Transverse colon (tissue), 4 donors: Measurements from ENCODE around the gene LYSMD2. TPM values are rescaled to one million over a fixed set of nuclear protein-coding genes. Genes with fewer than 3 reads are reported as not detected.

Experiments
- DNase-seq: peaks from one replicate; pipeline ENCODE4 v3.0.0-alpha.2; 2019
- H3K27ac ChIP-seq, 4 donors: fragments of 200-600 bp; sonication (generic); 2 replicates each; pipeline ENCODE4 v1.5.1; 2016 to 2018; ENCODE audit warnings: inconsistent platforms in 4 of 4
- H3K27me3 ChIP-seq: fragments of 200-600 bp; sonication (generic); 2 replicates; pipeline ENCODE4 v1.5.1; 2017; ENCODE audit warnings: inconsistent platforms
- H3K36me3 ChIP-seq, 4 donors: fragments of 200-600 bp; sonication (generic); 2 replicates each; pipeline ENCODE4 v1.5.1; 2017 to 2019; ENCODE audit warnings: inconsistent platforms in 4 of 4
- H3K4me1 ChIP-seq, 4 donors: fragments of 200-600 bp; sonication (generic); 2 replicates each; pipeline ENCODE4 v1.5.1; 2017 to 2020; ENCODE audit warnings: inconsistent platforms in 4 of 4
- H3K4me3 ChIP-seq, 4 donors: fragments of 200-600 bp; sonication (generic); 1 replicate in 1 of 4; 2 replicates in 3 of 4; pipeline versions ENCODE4 v1.5.1 to v1.6.1; 2017 to 2019; ENCODE audit warnings: inconsistent platforms in 4 of 4
- H3K9me3 ChIP-seq, 2 donors: fragments of 200-600 bp; sonication (generic); 2 replicates each; pipeline ENCODE4 v1.5.1; 2017 to 2019; ENCODE audit warnings: inconsistent platforms in 2 of 2
- EP300 ChIP-seq: sonication (generic); formaldehyde crosslinking; IDR thresholded peaks from one replicate; pipeline ENCODE4 v1.6.1; 2017; ENCODE audit warnings: antibody characterized with exemption, low read depth
- POLR2A ChIP-seq: fragments of 450-650 bp; IDR thresholded peaks from one replicate; pipeline ENCODE4 v1.6.1; 2016; ENCODE audit warnings: antibody characterized with exemption, mild to moderate bottlenecking, moderate library complexity
- POLR2AphosphoS5 ChIP-seq, 3 donors: sonication (generic); formaldehyde crosslinking; IDR thresholded peaks; one replicate each; pipeline ENCODE4 v1.6.1; 2016; ENCODE audit warnings: antibody characterized with exemption in 3 of 3
- WGBS, 2 donors: methylation state at CpG; one replicate each; pipeline ENCODE4 v1.1.5; 2018; ENCODE audit warnings: low coverage in 1 of 2; 5-methylcytosine and 5-hydroxymethylcytosine counted together
- in situ Hi-C, 4 donors: fragments of 200-750 bp; cut with MboI; loops; one replicate each; pipeline versions ENCODE4 v1.15.0 to v1.15.1; 2017; ENCODE audit warnings: low sequenced_read_pairs in 3 of 4, low pct_ligation_motif_present in 1 of 4, low pct_unique_long_range_greater_than_20kb in 1 of 4
- intact Hi-C: fragments of 100-400 bp; cut with DNase I; formaldehyde crosslinking; loops from one replicate; pipeline ENCODE4 v1.15.1; 2023; ENCODE audit warnings: low total_unique reads
- total RNA-seq, 4 donors: library from RNA; depleted of rRNA; stranded (reverse); fragments of >200 nt; gene quantifications; one replicate each; pipeline ENCODE4 v1.1.0, GENCODE V29; 2016
- TF ChIP-seq, protein P1 (sequence below), 5 experiments: fragments of 200-600 bp in 3 of 5; fragments of 450-650 bp in 2 of 5; sonication (generic) in 3 of 5; IDR thresholded peaks; 1 replicate in 2 of 5; 2 replicates in 3 of 5; pipeline ENCODE4 v1.5.1; 2016 to 2017; ENCODE audit warnings: antibody characterized with exemption in 5 of 5, inconsistent platforms in 3 of 5, mild to moderate bottlenecking in 2 of 5, moderate library complexity in 1 of 5

The LYSMD2 gene
- total RNA-seq, 4 donors from 2014 or later: 2.2 to 9.2 (median 4.4) TPM

DNA sequence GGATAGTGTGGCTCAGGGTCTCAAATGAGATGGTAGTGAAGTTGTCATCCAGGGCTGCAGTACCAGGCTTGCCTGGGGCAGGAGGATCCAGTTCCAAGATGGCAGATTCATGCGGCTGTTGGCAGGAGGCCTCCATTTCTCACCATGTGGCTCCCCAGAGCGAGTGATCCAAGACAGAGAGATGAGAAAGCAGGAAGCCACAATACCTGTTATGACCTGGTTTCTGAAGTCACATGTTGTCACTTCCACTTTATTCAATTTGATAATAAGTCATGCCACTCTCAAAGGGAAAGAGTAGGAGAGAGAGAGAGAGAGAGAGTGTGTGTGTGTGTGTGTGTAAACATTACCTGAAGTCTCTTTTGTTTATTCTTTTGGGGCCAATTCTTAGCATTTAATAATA, 44.1 kb upstream of the LYSMD2 start:
- WGBS, 2 donors: 100% methylated on average over 2 of the region's 2 CpGs; no CpG with 5 or more reads in 1 of the 2 donors
- in situ Hi-C loops (loop anchor here in 1 of 4 donors (5.0 kb wide), 1 partner anchor 129 kb away; no protein-coding TSS in a partner anchor), intact Hi-C loops (no loop called here)
- no peak overlapping the region for H3K4me3 ChIP-seq
- H3K27ac ChIP-seq: no peak overlapping the region
- TF ChIP-seq, protein P1, sequence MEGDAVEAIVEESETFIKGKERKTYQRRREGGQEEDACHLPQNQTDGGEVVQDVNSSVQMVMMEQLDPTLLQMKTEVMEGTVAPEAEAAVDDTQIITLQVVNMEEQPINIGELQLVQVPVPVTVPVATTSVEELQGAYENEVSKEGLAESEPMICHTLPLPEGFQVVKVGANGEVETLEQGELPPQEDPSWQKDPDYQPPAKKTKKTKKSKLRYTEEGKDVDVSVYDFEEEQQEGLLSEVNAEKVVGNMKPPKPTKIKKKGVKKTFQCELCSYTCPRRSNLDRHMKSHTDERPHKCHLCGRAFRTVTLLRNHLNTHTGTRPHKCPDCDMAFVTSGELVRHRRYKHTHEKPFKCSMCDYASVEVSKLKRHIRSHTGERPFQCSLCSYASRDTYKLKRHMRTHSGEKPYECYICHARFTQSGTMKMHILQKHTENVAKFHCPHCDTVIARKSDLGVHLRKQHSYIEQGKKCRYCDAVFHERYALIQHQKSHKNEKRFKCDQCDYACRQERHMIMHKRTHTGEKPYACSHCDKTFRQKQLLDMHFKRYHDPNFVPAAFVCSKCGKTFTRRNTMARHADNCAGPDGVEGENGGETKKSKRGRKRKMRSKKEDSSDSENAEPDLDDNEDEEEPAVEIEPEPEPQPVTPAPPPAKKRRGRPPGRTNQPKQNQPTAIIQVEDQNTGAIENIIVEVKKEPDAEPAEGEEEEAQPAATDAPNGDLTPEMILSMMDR (IDR thresholded peaks at IDR 0.05): no peak
- TF ChIP-seq POLR2A (no peak), EP300 (no peak)
- H3K4me1 ChIP-seq: peaks cover 0 to 5% (median 0%) of the 10 kb centered on the region in 4 donors
- H3K9me3 ChIP-seq: no peaks in the 10 kb centered on the region
- no peak for DNase-seq
- no peaks in the 10 kb centered on the region for H3K27me3 ChIP-seq
- H3K36me3 ChIP-seq: peaks cover 0 to 7% (median 0%) of the 10 kb centered on the region in 4 donors

DNA sequence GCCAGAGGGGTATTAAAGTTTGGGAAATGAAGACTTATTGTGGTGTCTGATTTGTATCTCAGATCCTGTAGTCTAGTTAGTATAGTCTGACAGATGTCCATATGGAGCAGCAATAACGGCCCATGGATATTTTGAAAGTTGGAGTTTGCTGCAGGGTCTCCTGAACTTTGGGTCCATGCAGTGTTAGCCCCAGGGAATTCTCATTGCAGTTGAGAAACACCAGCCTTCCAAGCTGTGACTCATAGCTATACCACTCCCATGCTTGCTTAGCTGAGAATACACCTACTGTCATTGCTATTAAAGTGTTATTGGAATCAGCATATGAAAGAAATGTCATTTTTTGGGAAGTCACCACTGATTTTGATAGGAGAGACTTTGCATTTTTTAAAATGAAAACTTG, 43.2 kb upstream of the LYSMD2 start:
- intact Hi-C loops: no loop called here
- no peak overlapping the region for H3K4me3 ChIP-seq
- no peaks in the 10 kb centered on the region for H3K27me3 ChIP-seq
- DNase-seq: no peak
- H3K36me3 ChIP-seq: peaks cover 0 to 5% (median 0%) of the 10 kb centered on the region in 4 donors
- no peak for TF ChIP-seq EP300
- no peak for TF ChIP-seq POLR2A
- no peak for TF ChIP-seq POLR2AphosphoS5 (IDR thresholded peaks at IDR 0.05)
- WGBS, 2 donors: 86 to 97% methylated on average over 1 of the region's 1 CpG
- in situ Hi-C loops: loop anchor here in 1 of 4 donors (5.0 kb wide), 1 partner anchor 128 kb away; no protein-coding TSS in a partner anchor
- no peaks in the 10 kb centered on the region for H3K9me3 ChIP-seq
- no peak overlapping the region for H3K27ac ChIP-seq
- H3K4me1 ChIP-seq: peaks cover 0 to 12% (median 0%) of the 10 kb centered on the region in 4 donors

DNA sequence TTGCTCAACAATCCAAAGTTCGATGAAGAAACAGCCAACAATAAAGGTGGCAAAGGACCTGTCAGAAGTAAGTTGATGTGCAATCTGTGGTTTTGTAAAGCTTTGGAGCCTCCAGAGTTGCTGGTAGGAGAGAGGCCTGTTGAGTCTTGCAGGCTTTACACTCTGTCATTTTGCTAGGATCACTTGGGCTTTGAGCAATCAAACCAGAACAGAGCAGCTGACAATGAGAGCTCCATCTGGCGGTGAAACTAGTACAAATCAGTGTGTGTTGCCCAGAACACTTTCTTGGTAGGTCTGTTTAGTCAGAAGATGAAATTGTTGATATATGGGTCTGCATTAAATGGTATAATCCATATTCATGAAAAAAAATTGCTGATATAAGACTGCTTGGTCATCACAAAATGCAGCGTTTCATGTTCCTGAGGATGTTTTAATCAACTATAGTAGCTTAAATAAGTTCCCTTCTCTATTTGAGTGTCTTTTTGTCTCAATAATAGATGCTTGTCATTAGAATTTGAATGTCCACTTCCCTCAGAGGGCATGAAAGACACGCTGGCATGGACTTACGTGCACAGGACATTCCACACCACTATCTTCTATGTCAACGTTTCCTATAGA, 39.6 kb upstream of the LYSMD2 start:
- no peaks in the 10 kb centered on the region for H3K36me3 ChIP-seq

DNA sequence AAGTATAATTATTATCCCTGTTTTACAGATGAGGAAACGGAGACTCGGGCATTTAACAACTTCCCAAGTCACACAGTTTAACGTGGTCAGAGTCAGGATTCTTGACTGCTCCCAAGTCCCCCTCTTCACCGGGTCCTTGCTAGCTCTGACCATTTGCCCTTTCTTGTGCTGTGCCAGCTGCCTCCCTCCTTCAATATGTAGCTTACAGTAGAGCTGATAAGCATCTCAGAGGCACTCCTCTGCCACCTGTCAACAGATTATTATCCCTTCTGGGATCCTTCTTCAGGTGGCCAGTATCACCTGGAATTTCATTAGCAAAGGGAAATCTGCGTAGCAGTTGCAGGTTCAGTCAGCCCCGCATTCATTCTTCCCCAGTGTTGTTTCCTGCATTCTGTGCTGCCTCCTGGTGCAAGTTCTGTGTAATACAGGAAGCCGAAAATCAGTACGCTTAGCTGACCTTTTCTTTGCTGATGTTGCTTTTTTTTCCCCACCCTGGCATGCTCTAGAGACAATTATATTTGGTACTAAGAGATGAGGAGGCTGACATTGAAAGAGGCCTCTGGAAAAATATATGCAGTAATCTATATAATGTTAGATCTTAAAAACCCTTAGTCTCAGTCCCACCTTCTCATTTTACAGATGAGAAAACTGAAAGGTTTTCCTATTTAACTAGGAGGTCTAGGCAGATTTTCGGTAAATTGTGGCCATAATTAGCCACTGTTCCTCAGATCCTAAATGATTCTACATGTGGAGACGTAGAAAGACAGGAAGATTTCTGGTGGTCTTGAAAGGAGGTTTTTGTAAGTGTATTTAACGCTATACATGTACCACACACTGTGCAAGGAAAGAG, 38.7 kb upstream of the LYSMD2 start:
- WGBS, 2 donors: 27 to 37% methylated on average over 5 to 11 of the region's 11 CpGs
- Histone ChIP-seq H3K4me1 (peaks cover 0 to 12% (median 0%) of the 10 kb centered on the region in 4 donors), H3K27ac (no peak overlapping the region), H3K4me3 (no peak overlapping the region), H3K27me3 (no peaks in the 10 kb centered on the region), H3K9me3 (no peaks in the 10 kb centered on the region), H3K36me3 (no peaks in the 10 kb centered on the region)
- intact Hi-C loops (loop anchor here (2.0 kb wide), 1 partner anchor 129 kb away; no protein-coding TSS in a partner anchor), in situ Hi-C loops (loop anchor here in 3 of 4 donors (5.0 to 10.0 kb wide), 3 partner anchors 121 to 134 kb away; no protein-coding TSS in a partner anchor)
- TF ChIP-seq, protein P1 (IDR thresholded peaks at IDR 0.05): peak; percentile 71 to 87 (median 76)
- TF ChIP-seq POLR2AphosphoS5 (IDR thresholded peaks at IDR 0.05) (no peak), POLR2A (no peak), EP300 (no peak)
- DNase-seq: peak; percentile 48

More for the DNA sequence above, 39.6 kb upstream of the LYSMD2 start:
- Histone ChIP-seq H3K4me1 (peaks cover 0 to 12% (median 0%) of the 10 kb centered on the region in 4 donors), H3K27me3 (no peaks in the 10 kb centered on the region), H3K27ac (no peak overlapping the region), H3K4me3 (no peak overlapping the region), H3K9me3 (no peaks in the 10 kb centered on the region)
- TF ChIP-seq EP300: no peak
- TF ChIP-seq, protein P1 (IDR thresholded peaks at IDR 0.05): peak; percentile 62 to 75 (median 70)
- 47 to 59% methylated on average over 4 to 6 of the region's 6 CpGs for WGBS, 2 donors
- DNase-seq: peak; percentile 69
- in situ Hi-C loops: loop anchor here in 3 of 4 donors (5.0 to 10.0 kb wide), 3 partner anchors 122 to 135 kb away; no protein-coding TSS in a partner anchor
- intact Hi-C loops: loop anchor here (2.0 kb wide), 1 partner anchor 130 kb away; no protein-coding TSS in a partner anchor
